ENCODE data around the gene DNLZ.

DNLZ gene

DNA sequence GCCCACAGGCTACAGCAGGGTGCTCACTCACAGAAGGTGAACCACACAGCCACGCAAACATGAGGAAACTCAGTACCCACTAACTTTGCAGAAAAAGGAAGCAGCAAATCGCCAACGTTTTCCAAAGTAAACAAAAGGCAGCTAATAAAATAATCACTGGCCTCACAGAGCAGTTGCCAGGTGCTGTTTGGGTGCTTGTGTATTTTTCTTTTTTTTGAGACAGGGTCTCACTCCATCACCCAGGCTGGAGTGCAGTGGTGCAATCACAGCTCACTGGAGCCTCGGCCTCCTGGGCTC is 32.6 kb upstream of the DNLZ start:
- Histone ChIP-seq H3K36me3 (ENCODE audit: control insufficient read depth, insufficient read depth, low read length) (peaks cover 33% of the 10 kb centered on the region), H3K27ac (ENCODE audit: insufficient read depth, low read depth, low read length, poor library complexity, severe bottlenecking) (no peak overlapping the region), H3K27me3 (ENCODE audit: control insufficient read depth, insufficient read depth, low read length, poor library complexity, severe bottlenecking) (no peaks in the 10 kb centered on the region), H3K9me3 (ENCODE audit: control insufficient read depth, low read length) (no peaks in the 10 kb centered on the region), H3K4me1 (ENCODE audit: control insufficient read depth, insufficient read depth, low read length) (no peaks in the 10 kb centered on the region), H3K4me3 (ENCODE audit: insufficient read depth, low read depth, low read length) (no peak overlapping the region)
- 94 to 98% methylated on average over 4 of the region's 4 CpGs for WGBS, 2 experiments

DNA sequence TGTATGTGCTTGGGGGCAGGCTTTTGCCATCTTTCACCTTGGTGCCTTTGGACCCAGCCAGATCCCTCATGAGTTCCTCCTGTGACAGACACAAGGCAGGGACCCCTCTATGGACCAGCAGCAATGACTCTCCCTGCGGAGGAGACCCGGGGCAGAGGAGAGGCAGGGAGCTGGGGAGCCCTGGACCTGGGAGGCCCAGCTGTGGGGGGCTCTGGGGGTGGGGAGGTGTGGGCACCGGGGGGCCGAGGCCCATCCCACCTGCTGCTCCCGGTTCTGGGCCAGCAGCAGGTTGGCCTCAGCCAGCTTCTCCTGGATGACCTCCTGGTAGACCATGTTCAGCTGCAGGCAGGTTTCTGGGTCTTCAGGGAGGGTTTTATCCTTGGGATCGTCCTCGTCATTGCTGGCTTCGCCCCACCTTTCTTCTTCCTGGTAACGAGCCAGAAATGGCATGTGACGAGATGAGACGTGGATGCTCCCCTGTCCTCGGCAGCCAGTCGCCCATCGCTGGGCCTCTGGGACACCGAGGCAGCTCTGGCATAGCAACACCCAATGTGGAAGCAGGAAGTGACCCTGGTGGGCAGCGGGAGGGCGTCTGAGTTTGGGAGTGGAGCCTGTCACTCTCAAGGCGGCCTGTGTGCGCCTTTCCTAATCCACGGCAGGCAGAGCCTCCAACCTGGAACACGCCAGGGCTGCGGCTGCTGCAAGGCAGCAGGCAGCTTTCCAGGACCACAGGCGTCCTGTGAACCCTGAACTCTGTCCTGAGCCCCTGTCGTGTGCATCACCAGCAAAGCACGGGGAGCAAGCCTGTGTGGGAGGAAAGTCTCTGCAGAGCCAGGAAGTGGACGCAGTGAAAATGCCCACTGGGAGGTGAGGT is 32.0 kb upstream of the DNLZ start:
- Histone ChIP-seq H3K27me3 (ENCODE audit: control insufficient read depth, insufficient read depth, low read length, poor library complexity, severe bottlenecking) (no peaks in the 10 kb centered on the region), H3K9me3 (ENCODE audit: control insufficient read depth, low read length) (no peaks in the 10 kb centered on the region), H3K4me3 (ENCODE audit: insufficient read depth, low read depth, low read length) (no peak overlapping the region), H3K36me3 (ENCODE audit: control insufficient read depth, insufficient read depth, low read length) (peaks cover 33% of the 10 kb centered on the region), H3K4me1 (ENCODE audit: control insufficient read depth, insufficient read depth, low read length) (no peaks in the 10 kb centered on the region), H3K27ac (ENCODE audit: insufficient read depth, low read depth, low read length, poor library complexity, severe bottlenecking) (no peak overlapping the region)
- WGBS, 2 experiments: 93% methylated on average over 26 of the region's 26 CpGs

GRCh38 chr9:136395020-136395340 is 31.4 kb upstream of the DNLZ start:
- H3K4me1 ChIP-seq (ENCODE audit: control insufficient read depth, insufficient read depth, low read length): no peaks in the 10 kb centered on the region
- peaks cover 33% of the 10 kb centered on the region for H3K36me3 ChIP-seq (ENCODE audit: control insufficient read depth, insufficient read depth, low read length)
- no peak overlapping the region for H3K27ac ChIP-seq (ENCODE audit: insufficient read depth, low read depth, low read length, poor library complexity, severe bottlenecking)
- H3K4me3 ChIP-seq (ENCODE audit: insufficient read depth, low read depth, low read length): no peak overlapping the region
- no peaks in the 10 kb centered on the region for H3K9me3 ChIP-seq (ENCODE audit: control insufficient read depth, low read length)
- WGBS, 2 experiments: 96% methylated on average over 13 of the region's 13 CpGs
- no peaks in the 10 kb centered on the region for H3K27me3 ChIP-seq (ENCODE audit: control insufficient read depth, insufficient read depth, low read length, poor library complexity, severe bottlenecking)

GRCh38 chr9:136394312-136395019 is 30.9 kb upstream of the DNLZ start:
- no peaks in the 10 kb centered on the region for H3K9me3 ChIP-seq (ENCODE audit: control insufficient read depth, low read length)
- H3K4me1 ChIP-seq (ENCODE audit: control insufficient read depth, insufficient read depth, low read length): no peaks in the 10 kb centered on the region
- no peaks in the 10 kb centered on the region for H3K27me3 ChIP-seq (ENCODE audit: control insufficient read depth, insufficient read depth, low read length, poor library complexity, severe bottlenecking)
- H3K4me3 ChIP-seq (ENCODE audit: insufficient read depth, low read depth, low read length): no peak overlapping the region
- peaks cover 39% of the 10 kb centered on the region for H3K36me3 ChIP-seq (ENCODE audit: control insufficient read depth, insufficient read depth, low read length)
- whole genome bisulfite sequencing, 2 experiments: 96% methylated on average over 21 of the region's 21 CpGs
- no peak overlapping the region for H3K27ac ChIP-seq (ENCODE audit: insufficient read depth, low read depth, low read length, poor library complexity, severe bottlenecking)

GRCh38 chr9:136393531-136393930 is 30.0 kb upstream of the DNLZ start:
- Histone ChIP-seq H3K36me3 (ENCODE audit: control insufficient read depth, insufficient read depth, low read length) (peaks cover 47% of the 10 kb centered on the region), H3K27ac (ENCODE audit: insufficient read depth, low read depth, low read length, poor library complexity, severe bottlenecking) (no peak overlapping the region)
- 95 to 97% methylated on average over 17 of the region's 17 CpGs for WGBS, 2 experiments

GRCh38 chr9:136392538-136393449 is 29.2 kb upstream of the DNLZ start:
- Histone ChIP-seq H3K36me3 (ENCODE audit: control insufficient read depth, insufficient read depth, low read length) (peaks cover 52% of the 10 kb centered on the region), H3K27ac (ENCODE audit: insufficient read depth, low read depth, low read length, poor library complexity, severe bottlenecking) (no peak overlapping the region), H3K4me1 (ENCODE audit: control insufficient read depth, insufficient read depth, low read length) (no peaks in the 10 kb centered on the region), H3K4me3 (ENCODE audit: insufficient read depth, low read depth, low read length) (no peak overlapping the region), H3K9me3 (ENCODE audit: control insufficient read depth, low read length) (no peaks in the 10 kb centered on the region), H3K27me3 (ENCODE audit: control insufficient read depth, insufficient read depth, low read length, poor library complexity, severe bottlenecking) (no peaks in the 10 kb centered on the region)
- 91 to 93% methylated on average over 21 of the region's 21 CpGs for WGBS, 2 experiments

More at GRCh38 chr9:136393531-136393930, 30.0 kb upstream of the DNLZ start:
- H3K4me1 ChIP-seq (ENCODE audit: control insufficient read depth, insufficient read depth, low read length): no peaks in the 10 kb centered on the region
- no peaks in the 10 kb centered on the region for H3K9me3 ChIP-seq (ENCODE audit: control insufficient read depth, low read length)
- no peak overlapping the region for H3K4me3 ChIP-seq (ENCODE audit: insufficient read depth, low read depth, low read length)
- no peaks in the 10 kb centered on the region for H3K27me3 ChIP-seq (ENCODE audit: control insufficient read depth, insufficient read depth, low read length, poor library complexity, severe bottlenecking)

- Histone ChIP-seq H3K9me3 (ENCODE audit: control insufficient read depth, low read length) (no peaks in the 10 kb centered on the region), H3K4me3 (ENCODE audit: insufficient read depth, low read depth, low read length) (no peak overlapping the region), H3K27ac (ENCODE audit: insufficient read depth, low read depth, low read length, poor library complexity, severe bottlenecking) (no peak overlapping the region), H3K27me3 (ENCODE audit: control insufficient read depth, insufficient read depth, low read length, poor library complexity, severe bottlenecking) (no peaks in the 10 kb centered on the region), H3K4me1 (ENCODE audit: control insufficient read depth, insufficient read depth, low read length) (no peaks in the 10 kb centered on the region), H3K36me3 (ENCODE audit: control insufficient read depth, insufficient read depth, low read length) (peaks cover 60% of the 10 kb centered on the region)
- WGBS, 2 experiments: 95 to 97% methylated on average over 28 of the region's 28 CpGs
Observed at GRCh38 chr9:136391737-136392537, 28.4 kb upstream of the DNLZ start.

DNA sequence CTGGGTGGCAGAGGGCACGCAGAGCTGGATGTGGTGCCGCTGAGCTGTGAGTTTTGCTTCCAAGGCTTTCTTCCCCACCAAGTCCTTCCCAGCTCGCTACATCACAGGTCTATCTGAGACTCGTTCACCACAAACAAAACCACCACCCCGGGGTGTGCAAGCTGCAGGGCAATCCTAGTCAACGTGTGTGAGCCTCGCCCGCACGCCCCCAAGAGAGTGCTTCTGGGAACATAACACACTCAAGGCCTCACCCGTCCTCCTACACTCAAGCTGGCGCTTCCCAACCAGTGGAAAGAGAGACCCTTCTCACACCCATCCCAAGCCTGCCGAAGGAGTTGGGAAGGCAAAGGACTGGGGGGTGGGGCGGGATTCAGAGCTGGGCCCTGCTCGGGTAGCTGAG is 25.9 kb upstream of the DNLZ start:
- WGBS, 2 experiments: 94% methylated on average over 14 of the region's 14 CpGs
- H3K36me3 ChIP-seq (ENCODE audit: control insufficient read depth, insufficient read depth, low read length): peaks cover 42% of the 10 kb centered on the region

DNA sequence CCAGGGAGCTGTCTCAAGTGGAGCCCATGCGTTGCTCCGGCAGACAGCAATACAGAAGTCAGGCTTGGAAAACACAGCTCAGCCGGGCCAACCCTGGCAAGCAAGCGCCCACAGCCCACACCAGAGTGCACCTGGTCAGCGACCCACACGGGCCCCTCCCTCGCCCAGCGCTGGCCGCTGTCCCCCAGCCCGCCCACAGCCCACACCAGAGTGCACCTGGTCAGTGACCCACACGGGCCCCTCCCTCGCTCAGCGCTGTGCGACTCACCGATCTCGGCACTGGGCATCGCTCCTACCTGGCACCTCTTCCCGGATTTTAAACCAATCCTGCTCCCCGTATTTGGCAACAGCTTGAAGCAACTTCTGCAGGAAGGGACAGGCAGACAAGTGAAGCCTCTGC is 23.7 kb upstream of the DNLZ start:
- Histone ChIP-seq H3K9me3 (ENCODE audit: control insufficient read depth, low read length) (no peaks in the 10 kb centered on the region), H3K27ac (ENCODE audit: insufficient read depth, low read depth, low read length, poor library complexity, severe bottlenecking) (no peak overlapping the region), H3K27me3 (ENCODE audit: control insufficient read depth, insufficient read depth, low read length, poor library complexity, severe bottlenecking) (no peaks in the 10 kb centered on the region), H3K4me1 (ENCODE audit: control insufficient read depth, insufficient read depth, low read length) (no peaks in the 10 kb centered on the region), H3K36me3 (ENCODE audit: control insufficient read depth, insufficient read depth, low read length) (peaks cover 52% of the 10 kb centered on the region), H3K4me3 (ENCODE audit: insufficient read depth, low read depth, low read length) (no peak overlapping the region)
- WGBS, 2 experiments: 96 to 97% methylated on average over 19 of the region's 19 CpGs

More for the DNA sequence above, 25.9 kb upstream of the DNLZ start:
- Histone ChIP-seq H3K4me1 (ENCODE audit: control insufficient read depth, insufficient read depth, low read length) (no peaks in the 10 kb centered on the region), H3K27me3 (ENCODE audit: control insufficient read depth, insufficient read depth, low read length, poor library complexity, severe bottlenecking) (no peaks in the 10 kb centered on the region), H3K27ac (ENCODE audit: insufficient read depth, low read depth, low read length, poor library complexity, severe bottlenecking) (no peak overlapping the region), H3K4me3 (ENCODE audit: insufficient read depth, low read depth, low read length) (no peak overlapping the region), H3K9me3 (ENCODE audit: control insufficient read depth, low read length) (no peaks in the 10 kb centered on the region)

All from ectodermal cell (in vitro differentiated cells).